ENCODE data around the gene EIF4E3.
A peak's percentile ranks its signal among the peaks of the same experiment; 100 is the strongest.

EIF4E3 gene

GRCh38 chr3:71722693-71723092 lies 2.5 kb downstream of the EIF4E3 start:
- no peak for DNase-seq

- no peak for DNase-seq
Measured at GRCh38 chr3:71721651-71722157, 3.5 kb downstream of the EIF4E3 start.

GRCh38 chr3:71721002-71721401 lies 4.2 kb downstream of the EIF4E3 start:
- DNase-seq, result no peak

- DNase-seq, result no peak
Measured at GRCh38 chr3:71718072-71718471, 7.1 kb downstream of the EIF4E3 start.

- no peak for DNase-seq
Measured at GRCh38 chr3:71714595-71714994, 10.6 kb downstream of the EIF4E3 start.

- peak; percentile 78 for DNase-seq
Measured at GRCh38 chr3:71713041-71713440, 12.2 kb downstream of the EIF4E3 start.

- peak; percentile 39 for DNase-seq
Measured at GRCh38 chr3:71710906-71711494, 14.2 kb downstream of the EIF4E3 start.

GRCh38 chr3:71709908-71710511 lies 15.2 kb downstream of the EIF4E3 start:
- peak; percentile 24 for DNase-seq

GRCh38 chr3:71708476-71709105 lies 16.6 kb downstream of the EIF4E3 start:
- DNase-seq, result no peak

- DNase-seq, result no peak
Measured at GRCh38 chr3:71707595-71707994, 17.6 kb downstream of the EIF4E3 start.

GRCh38 chr3:71705681-71706080 lies 19.5 kb downstream of the EIF4E3 start:
- DNase-seq, result no peak

- no peak for DNase-seq
Measured at GRCh38 chr3:71704915-71705314, 20.3 kb downstream of the EIF4E3 start.

- peak; percentile 14 for DNase-seq
Measured at GRCh38 chr3:71703797-71704196, 21.4 kb downstream of the EIF4E3 start.

GRCh38 chr3:71702131-71703024 lies 22.8 kb downstream of the EIF4E3 start:
- no peak for DNase-seq

- no peak for DNase-seq
Measured at GRCh38 chr3:71701251-71701762, 23.9 kb downstream of the EIF4E3 start.

GRCh38 chr3:71695000-71695482 lies 30.2 kb downstream of the EIF4E3 start:
- no peak for DNase-seq

- no peak for DNase-seq
Measured at GRCh38 chr3:71694358-71694999, 30.7 kb downstream of the EIF4E3 start.

- DNase-seq, result no peak
Measured at GRCh38 chr3:71693641-71694040, 31.6 kb downstream of the EIF4E3 start.

- no peak for DNase-seq
Measured at GRCh38 chr3:71692139-71692538, 33.1 kb downstream of the EIF4E3 start.

- no peak for DNase-seq
Measured at GRCh38 chr3:71690341-71690841, 34.8 kb downstream of the EIF4E3 start.

- no peak for DNase-seq
Measured at GRCh38 chr3:71689291-71689690, 35.9 kb downstream of the EIF4E3 start.

GRCh38 chr3:71688121-71688520 lies 37.1 kb downstream of the EIF4E3 start:
- DNase-seq, result no peak
